ENCODE data around the gene MNAT1.
"Not testable (repeated sequence)": the region's sequence is repeated elsewhere in the genome, so short reads cannot be mapped to it uniquely, and the experiment has no call there.

MNAT1 gene

GRCh38 chr14:60882219-60882618, 147.7 kb downstream of the MNAT1 start:
- DNase-seq = no peak

- DNase-seq = no peak
These were observed 149.6 kb downstream of the MNAT1 start for GRCh38 chr14:60884134-60884533.

DNA sequence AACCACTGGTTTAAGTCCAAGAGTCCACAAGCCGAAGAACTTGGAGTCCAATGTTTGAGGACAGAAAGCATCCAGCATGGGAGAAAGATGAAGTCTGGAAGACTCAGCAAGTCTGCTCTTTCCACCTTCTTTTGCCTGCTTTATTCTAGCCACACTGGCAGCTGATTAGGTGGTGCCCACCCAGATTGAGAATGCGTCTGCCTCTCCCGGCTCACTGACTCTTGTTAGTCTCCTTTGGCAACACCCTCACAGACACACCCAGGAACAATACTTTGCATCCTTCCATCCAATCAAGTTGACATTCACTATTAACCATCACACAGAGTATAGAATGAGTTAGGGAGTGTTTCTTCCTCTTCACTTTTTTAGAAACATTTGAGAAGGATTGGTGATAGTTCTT, 156.1 kb downstream of the MNAT1 start:
- DNase-seq = not testable (repeated sequence)

- DNase-seq = no peak
These were observed 159.3 kb downstream of the MNAT1 start for GRCh38 chr14:60893911-60894310.

- no peak for DNase-seq
These were observed 169.8 kb downstream of the MNAT1 start for GRCh38 chr14:60904381-60904780.

- DNase-seq = no peak
These were observed 171.4 kb downstream of the MNAT1 start for GRCh38 chr14:60905923-60906322.

- no peak for DNase-seq
These were observed 181.2 kb downstream of the MNAT1 start for GRCh38 chr14:60915781-60916180.

DNA sequence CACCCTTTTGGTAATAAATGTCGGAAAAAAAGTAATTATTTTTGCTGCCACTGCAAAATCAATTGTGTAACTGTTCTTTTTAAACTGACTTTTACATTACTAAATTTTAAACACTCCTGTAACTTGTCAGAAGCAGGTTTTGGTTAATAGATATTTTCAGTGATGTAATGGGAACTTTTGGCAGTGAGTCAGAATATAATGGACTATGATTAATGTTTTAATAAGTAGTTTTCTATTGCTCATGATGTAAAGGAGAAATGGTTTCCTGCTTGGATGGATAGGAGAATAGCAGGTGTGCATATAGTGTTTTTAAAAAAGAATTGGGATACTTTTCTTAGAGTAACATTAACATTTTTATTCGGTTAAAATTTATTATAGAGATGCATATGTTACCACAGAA, 187.5 kb downstream of the MNAT1 start:
- DNase-seq = no peak

GRCh38 chr14:60925286-60925685, 190.7 kb downstream of the MNAT1 start:
- DNase-seq = no peak

- no peak for DNase-seq
These were observed 191.4 kb downstream of the MNAT1 start for GRCh38 chr14:60926002-60926401.

DNA sequence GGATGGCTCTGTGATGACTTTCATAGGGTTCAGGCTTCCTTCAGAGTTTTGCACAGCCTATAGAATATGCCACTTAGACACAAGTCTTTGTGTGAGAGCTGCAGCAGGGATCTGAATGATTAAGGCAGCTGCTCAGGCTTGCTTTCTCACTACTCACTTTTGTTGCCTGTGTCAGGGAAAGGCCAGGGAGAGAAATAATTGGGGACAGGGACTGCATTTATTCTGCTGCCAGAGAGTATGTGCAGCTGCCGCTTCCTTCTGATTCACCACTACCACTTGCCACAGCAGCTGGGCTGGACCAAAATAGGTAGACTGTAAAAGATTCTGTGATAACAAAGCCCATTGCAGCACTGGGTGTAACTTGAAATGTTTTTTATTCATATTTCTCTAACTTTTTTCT, 196.7 kb downstream of the MNAT1 start:
- no peak for DNase-seq

DNA sequence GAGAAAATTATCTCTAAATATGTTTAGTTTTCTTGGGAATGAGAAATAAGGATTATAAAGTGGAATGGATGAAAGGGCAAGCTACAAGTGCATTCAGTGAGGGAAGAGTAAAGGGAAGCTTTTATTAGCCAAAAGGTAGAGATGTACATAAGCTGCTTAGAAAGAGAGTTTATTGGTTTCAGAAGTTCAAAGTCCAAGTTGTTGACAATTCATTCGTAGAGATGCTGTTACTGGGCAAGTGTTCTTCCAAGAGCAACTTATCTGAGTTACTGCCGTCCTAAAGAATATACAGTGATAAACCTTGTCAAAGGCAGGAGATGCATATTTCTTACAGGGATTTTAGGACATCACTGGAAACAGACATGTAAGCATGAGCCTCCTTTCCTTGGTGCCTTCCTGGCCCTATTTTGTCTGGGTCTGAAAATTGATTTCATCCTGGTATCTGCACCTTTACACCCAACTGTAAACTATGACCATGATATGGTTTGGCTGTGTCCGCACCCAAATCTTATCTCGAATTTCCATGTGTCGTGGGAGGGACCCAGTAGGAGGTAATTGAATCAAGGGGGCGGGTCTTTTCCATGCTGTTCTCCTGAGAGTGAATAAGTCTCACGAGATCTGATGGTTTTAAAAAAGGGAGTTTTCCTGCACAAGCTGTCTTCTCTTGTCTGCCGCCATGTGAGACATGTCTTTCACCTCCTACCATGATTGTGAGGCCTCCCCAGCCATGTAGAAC, 199.5 kb downstream of the MNAT1 start:
- no peak for DNase-seq

DNA sequence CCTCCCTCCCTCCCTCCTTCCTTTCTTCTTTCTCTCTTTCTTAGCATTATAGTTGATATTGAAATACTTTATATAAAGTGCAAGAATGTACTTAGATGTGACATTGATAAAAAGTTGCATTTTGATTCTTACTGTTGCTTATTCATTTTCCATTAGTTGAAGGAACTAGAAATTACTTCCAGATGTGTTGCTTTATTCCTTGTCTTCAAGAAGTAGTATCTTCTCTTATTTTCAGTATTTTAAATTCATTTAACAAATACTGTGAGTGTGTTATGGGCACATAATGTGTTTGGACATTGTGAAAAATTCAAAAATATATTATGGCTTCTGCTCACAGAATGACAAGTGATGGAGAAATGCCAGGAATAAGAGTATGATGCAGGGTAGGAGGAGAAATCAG, 200.8 kb downstream of the MNAT1 start:
- DNase-seq = no peak

DNA sequence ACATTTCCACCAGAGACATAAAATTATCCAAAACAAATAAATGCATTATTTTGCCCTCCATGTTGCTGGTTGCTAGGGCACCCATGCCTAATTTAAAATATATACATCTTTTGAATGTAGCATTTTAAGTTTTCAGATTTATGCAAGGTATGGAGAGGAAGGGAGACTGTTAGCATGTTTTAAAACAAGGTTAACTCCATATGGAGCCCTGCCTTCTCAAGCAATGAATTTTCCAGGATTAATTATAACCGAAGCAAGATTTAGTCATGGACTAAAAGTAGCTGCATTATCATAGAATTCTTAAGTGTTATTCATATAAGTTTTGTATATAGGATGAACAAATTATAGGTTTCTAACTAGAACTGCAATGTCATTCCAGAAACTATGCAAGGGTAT, 209.1 kb downstream of the MNAT1 start:
- DNase-seq = no peak

- no peak for DNase-seq
These were observed 209.6 kb downstream of the MNAT1 start for GRCh38 chr14:60944204-60944603.

GRCh38 chr14:60945984-60946383, 211.4 kb downstream of the MNAT1 start:
- DNase-seq = no peak

GRCh38 chr14:60946773-60947172, 212.2 kb downstream of the MNAT1 start:
- no peak for DNase-seq

GRCh38 chr14:60951776-60952435, 217.3 kb downstream of the MNAT1 start:
- no peak for DNase-seq

DNA sequence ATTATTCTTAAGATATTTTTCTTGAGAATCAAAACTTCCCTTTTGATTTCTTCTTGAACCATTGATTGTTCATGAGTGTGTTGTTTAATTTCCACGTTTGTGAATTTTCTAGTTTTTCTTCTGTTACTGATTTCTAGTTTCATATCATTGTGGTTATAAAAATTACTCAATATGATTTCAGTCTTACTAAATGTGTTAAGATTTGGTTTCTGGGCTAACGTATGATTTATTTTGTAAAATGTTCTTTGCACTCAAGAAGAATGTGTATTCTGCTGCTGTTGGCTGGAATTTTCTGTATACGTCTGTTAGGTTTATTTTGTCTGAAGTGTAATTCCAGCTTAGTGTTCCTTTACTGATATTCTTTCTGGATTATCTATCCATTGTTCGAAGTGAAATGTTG, 221.6 kb downstream of the MNAT1 start:
- no peak for DNase-seq

DNA sequence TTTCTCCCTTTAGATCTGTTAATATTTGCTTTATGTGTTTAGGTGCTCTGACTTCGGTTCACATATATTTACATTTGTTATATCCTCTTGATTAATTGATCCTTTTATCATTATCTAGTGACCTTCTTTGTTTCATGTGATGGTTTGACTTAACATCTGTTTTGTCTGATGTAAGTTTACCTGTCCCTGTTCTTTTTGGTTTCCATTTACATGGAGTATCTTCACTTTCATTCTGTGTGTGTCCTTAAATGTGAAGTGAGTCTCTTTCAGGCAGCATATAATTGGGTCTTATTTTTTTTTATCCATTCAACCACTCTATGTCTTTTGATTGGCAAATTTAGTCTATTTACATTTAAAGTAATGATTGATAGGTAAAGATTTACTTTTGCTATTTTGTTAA, 222.1 kb downstream of the MNAT1 start:
- no peak for DNase-seq

GRCh38 chr14:60958146-60958545, 223.6 kb downstream of the MNAT1 start:
- no peak for DNase-seq

DNA sequence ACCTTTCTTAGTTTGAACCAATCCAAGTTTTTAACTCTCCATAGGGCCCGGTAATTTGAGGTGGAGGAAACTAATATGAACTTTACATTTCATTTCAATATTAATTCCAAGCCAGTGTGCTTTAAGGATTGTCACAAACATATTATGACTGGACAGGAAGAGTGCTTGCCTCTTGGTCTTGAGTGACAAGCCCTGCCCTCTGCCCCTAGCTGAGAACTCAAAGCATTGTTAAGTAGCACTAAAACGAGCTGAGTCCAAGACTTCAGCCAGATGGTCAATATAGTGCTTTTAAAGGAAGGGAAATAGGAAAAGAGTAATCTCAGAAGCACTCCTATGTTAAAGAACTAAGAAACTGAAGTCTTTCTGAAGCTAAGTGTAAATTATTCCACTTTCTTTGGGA, 229.2 kb downstream of the MNAT1 start:
- DNase-seq = no peak

- DNase-seq = no peak
These were observed 230.3 kb downstream of the MNAT1 start for GRCh38 chr14:60964904-60965303.

GRCh38 chr14:60965402-60965801, 230.8 kb downstream of the MNAT1 start:
- DNase-seq = no peak

- DNase-seq = no peak
These were observed 233.5 kb downstream of the MNAT1 start for GRCh38 chr14:60968099-60968498.

Data from inflammatory macrophage (primary cell).